ENCODE measurements around the gene COL6A1. TPM values are rescaled to one million over a fixed set of nuclear protein-coding genes. Genes with fewer than 3 reads are reported as not detected.

COL6A1 gene
- total RNA-seq, 1 donor from 2014 or later = 148 TPM

- no peaks in the 10 kb centered on the region for H3K9me3 ChIP-seq
- H3K27me3 ChIP-seq (ENCODE audit: low read depth) = peaks cover 5% of the 10 kb centered on the region
- no peak overlapping the region for H3K27ac ChIP-seq
- no peak overlapping the region for H3K4me3 ChIP-seq
- TF ChIP-seq CTCF (IDR thresholded peaks at IDR 0.05) = no peak
- DNase-seq (no peak), ATAC-seq (no peak)
- H3K36me3 ChIP-seq = no peaks in the 10 kb centered on the region
- no peaks in the 10 kb centered on the region for H3K4me1 ChIP-seq
- intact Hi-C loops (cut with DNase I) = no loop called here
Measured at GRCh38 chr21:45943630-45944540, 37.7 kb upstream of the COL6A1 start.

GRCh38 chr21:45944601-45945000 lies 37.0 kb upstream of the COL6A1 start:
- H3K36me3 ChIP-seq = no peaks in the 10 kb centered on the region
- intact Hi-C loops (cut with DNase I) = no loop called here
- H3K4me1 ChIP-seq = no peaks in the 10 kb centered on the region
- no peak overlapping the region for H3K27ac ChIP-seq
- DNase-seq (no peak), ATAC-seq (no peak)
- no peak overlapping the region for H3K4me3 ChIP-seq
- H3K9me3 ChIP-seq = no peaks in the 10 kb centered on the region
- H3K27me3 ChIP-seq (ENCODE audit: low read depth) = peaks cover 13% of the 10 kb centered on the region
- TF ChIP-seq CTCF (IDR thresholded peaks at IDR 0.05) = no peak

GRCh38 chr21:45945066-45945867 lies 36.3 kb upstream of the COL6A1 start:
- Histone ChIP-seq H3K36me3 (no peaks in the 10 kb centered on the region), H3K27ac (no peak overlapping the region), H3K4me1 (peaks cover 6% of the 10 kb centered on the region), H3K9me3 (no peaks in the 10 kb centered on the region), H3K27me3 (ENCODE audit: low read depth) (peaks cover 19% of the 10 kb centered on the region), H3K4me3 (no peak overlapping the region)
- DNase-seq (no peak), ATAC-seq (no peak)
- intact Hi-C loops (cut with DNase I) = no loop called here
- TF ChIP-seq CTCF (IDR thresholded peaks at IDR 0.05) = no peak

- TF ChIP-seq CTCF (IDR thresholded peaks at IDR 0.05) = no peak
- Histone ChIP-seq H3K36me3 (no peaks in the 10 kb centered on the region), H3K9me3 (no peaks in the 10 kb centered on the region), H3K27ac (no peak overlapping the region), H3K4me1 (peaks cover 10% of the 10 kb centered on the region), H3K27me3 (ENCODE audit: low read depth) (peaks cover 21% of the 10 kb centered on the region), H3K4me3 (no peak overlapping the region)
- no peak for ATAC-seq
- intact Hi-C loops (cut with DNase I) = no loop called here
- no peak for DNase-seq
Measured at GRCh38 chr21:45945868-45946210, 35.7 kb upstream of the COL6A1 start.

GRCh38 chr21:45947296-45947695 lies 34.3 kb upstream of the COL6A1 start:
- H3K27me3 ChIP-seq (ENCODE audit: low read depth) = peaks cover 28% of the 10 kb centered on the region
- intact Hi-C loops (cut with DNase I) = no loop called here
- no peak for TF ChIP-seq CTCF (IDR thresholded peaks at IDR 0.05)
- DNase-seq (no peak), ATAC-seq (no peak)
- no peaks in the 10 kb centered on the region for H3K36me3 ChIP-seq
- H3K9me3 ChIP-seq = no peaks in the 10 kb centered on the region
- H3K4me3 ChIP-seq = no peak overlapping the region
- no peak overlapping the region for H3K27ac ChIP-seq
- H3K4me1 ChIP-seq = peaks cover 15% of the 10 kb centered on the region

All from lower lobe of right lung (tissue), 2 donors.